ENCODE results near the gene SPRR1B. TPM values are rescaled to one million over a fixed set of nuclear protein-coding genes. Genes with fewer than 3 reads are reported as not detected.
"Not testable (repeated sequence)": the region's sequence is repeated elsewhere in the genome, so short reads cannot be mapped to it uniquely, and the experiment has no call there.

Gene SPRR1B
- total and polyA plus RNA-seq, 10 of the 15 experiments (the other 5 are each of a cell fraction or from before 2014, with no cell fraction given), result not detected

GRCh38 chr1:153001382-153001781 is 29.6 kb upstream of the SPRR1B start, which contains the start of gene SPRR3:
Gene SPRR3, plus strand, starts transcription at chr1:153001749. Its CDS starts 1,272 bp downstream, at chr1:153003021.
- no peak for DNase-seq (ENCODE audit: low read depth, low spot score)
- FAIRE-seq, result no peak
- POLR2A ChIA-PET, result no interaction called here
- H3K9ac ChIP-seq (ENCODE audit: control insufficient read depth, insufficient read depth, low read length), result no peak within 1 kb of the TSS
- H3K27ac ChIP-seq (ENCODE audit: control insufficient read depth, insufficient read depth), result no peak within 1 kb of the TSS
- TF ChIP-seq E2F4 (IDR thresholded peaks at IDR 0.05; ENCODE audit: low read depth, low read length), result no peak
- no peak for TF ChIP-seq MXI1 (IDR thresholded peaks at IDR 0.05; ENCODE audit: low read depth, low read length)
- TF ChIP-seq POLR2AphosphoS2 (IDR thresholded peaks at IDR 0.05; ENCODE audit: low read depth, low read length), result no peak
- no peak for TF ChIP-seq STAT3 (IDR thresholded peaks at IDR 0.05; ENCODE audit: low read depth, low read length)
- no peak for TF ChIP-seq IKZF2 (IDR thresholded peaks at IDR 0.05)
- no peak for TF ChIP-seq HCFC1 (IDR thresholded peaks at IDR 0.05; ENCODE audit: low read length)
- in situ Hi-C loops (cut with MboI), result no loop called here
- intact Hi-C loops (cut with micrococcal nuclease; ENCODE audit: unreplicated experiment), result no loop called here
- H3K36me3 ChIP-seq (ENCODE audit: control insufficient read depth in 2 of 2, insufficient read depth in 2 of 2, low read length in 1 of 2), result no peaks in the 10 kb centered on the region
- CTCF ChIA-PET, result interaction anchor here (0.5 kb wide), 1 partner anchor 189 kb away, joined by 3 read pairs; no protein-coding TSS in a partner anchor
- no peaks in the 10 kb centered on the region for H3K79me2 ChIP-seq (ENCODE audit: control insufficient read depth, insufficient read depth, low read length)
- ATAC-seq, result no peak
- H4K20me1 ChIP-seq (ENCODE audit: control insufficient read depth, insufficient read depth), result no peaks in the 10 kb centered on the region
- no peaks in the 10 kb centered on the region for H3K4me1 ChIP-seq (ENCODE audit: control insufficient read depth, insufficient read depth, low read length)
- RAD21 ChIA-PET (ENCODE audit: unreplicated experiment), result no interaction called here
- H3K9me3 ChIP-seq (replicated peaks; ENCODE audit: control insufficient read depth, insufficient read depth, low read length), result no peaks in the 10 kb centered on the region
- 0% methylated on average over 2 of the region's 2 CpGs for WGBS (ENCODE audit: insufficient coverage, insufficient replicate concordance, low lambda C conversion rate, missing lambda C conversion rate)
- no peaks in the 10 kb centered on the region; a peak in 1 of 4 replicates for H3K27me3 ChIP-seq (replicated peaks in 1 of 2; ENCODE audit: control insufficient read depth in 2 of 2, insufficient read depth in 2 of 2, low read length in 1 of 2)
- H3K4me2 ChIP-seq (ENCODE audit: control insufficient read depth, insufficient read depth), result no peak within 1 kb of the TSS
- no peak within 1 kb of the TSS for H3K4me3 ChIP-seq
- no peak within 1 kb of the TSS for H2AFZ ChIP-seq (ENCODE audit: control insufficient read depth, low read depth, low read length)
- SMC1A ChIA-PET (ENCODE audit: uncharacterized antibody, unreplicated experiment), result no interaction called here
- BruUV-seq (replicated peaks), result no TSS peak

- RAD21 ChIA-PET (ENCODE audit: unreplicated experiment); H3K27ac ChIP-seq (ENCODE audit: control insufficient read depth, insufficient read depth); DNase-seq (ENCODE audit: low read depth, low spot score); H3K4me1 ChIP-seq (ENCODE audit: control insufficient read depth, insufficient read depth, low read length); FAIRE-seq; H3K9ac ChIP-seq (ENCODE audit: control insufficient read depth, insufficient read depth, low read length); H3K4me3 ChIP-seq; H3K36me3 ChIP-seq (ENCODE audit: control insufficient read depth in 2 of 2, insufficient read depth in 2 of 2, low read length in 1 of 2); CTCF ChIA-PET; H3K27me3 ChIP-seq (replicated peaks in 1 of 2; ENCODE audit: control insufficient read depth in 2 of 2, insufficient read depth in 2 of 2, low read length in 1 of 2); H2AFZ ChIP-seq (ENCODE audit: control insufficient read depth, low read depth, low read length); intact Hi-C loops (cut with micrococcal nuclease; ENCODE audit: unreplicated experiment); H3K9me3 ChIP-seq (replicated peaks; ENCODE audit: control insufficient read depth, insufficient read depth, low read length); H4K20me1 ChIP-seq (ENCODE audit: control insufficient read depth, insufficient read depth); H3K4me2 ChIP-seq (ENCODE audit: control insufficient read depth, insufficient read depth); H3K79me2 ChIP-seq (ENCODE audit: control insufficient read depth, insufficient read depth, low read length); in situ Hi-C loops (cut with MboI); BruUV-seq (replicated peaks); POLR2A ChIA-PET; ATAC-seq: not testable (repeated sequence)
- peak; percentile 77 for TF ChIP-seq NFYB (IDR thresholded peaks at IDR 0.05; ENCODE audit: insufficient read depth, low read depth, low read length)
- SMC1A ChIA-PET (ENCODE audit: uncharacterized antibody, unreplicated experiment), result interaction anchor here (1.0 kb wide), 1 partner anchor 22 kb away, joined by 3 read pairs; no protein-coding TSS in a partner anchor
- WGBS (ENCODE audit: insufficient coverage, insufficient replicate concordance, low lambda C conversion rate, missing lambda C conversion rate), result 41% methylated on average over 8 of the region's 8 CpGs
These were observed 19.7 kb upstream of the SPRR1B start for GRCh38 chr1:153011235-153011758.

GRCh38 chr1:153021829-153022228 is 9.2 kb upstream of the SPRR1B start:
- not testable (repeated sequence) for H3K4me3 ChIP-seq
- 0% methylated on average over 2 of the region's 2 CpGs for WGBS (ENCODE audit: insufficient coverage, insufficient replicate concordance, low lambda C conversion rate, missing lambda C conversion rate)

More at GRCh38 chr1:153021829-153022228, 9.2 kb upstream of the SPRR1B start:
- H4K20me1 ChIP-seq (ENCODE audit: control insufficient read depth, insufficient read depth); intact Hi-C loops (cut with micrococcal nuclease; ENCODE audit: unreplicated experiment); DNase-seq (ENCODE audit: low read depth, low spot score); H3K9ac ChIP-seq (ENCODE audit: control insufficient read depth, insufficient read depth, low read length); FAIRE-seq; H3K79me2 ChIP-seq (ENCODE audit: control insufficient read depth, insufficient read depth, low read length); H3K9me3 ChIP-seq (replicated peaks; ENCODE audit: control insufficient read depth, insufficient read depth, low read length); ATAC-seq; BruUV-seq (replicated peaks); in situ Hi-C loops (cut with MboI); RAD21 ChIA-PET (ENCODE audit: unreplicated experiment); H3K4me2 ChIP-seq (ENCODE audit: control insufficient read depth, insufficient read depth); H3K27me3 ChIP-seq (replicated peaks in 1 of 2; ENCODE audit: control insufficient read depth in 2 of 2, insufficient read depth in 2 of 2, low read length in 1 of 2); H3K36me3 ChIP-seq (ENCODE audit: control insufficient read depth in 2 of 2, insufficient read depth in 2 of 2, low read length in 1 of 2); H2AFZ ChIP-seq (ENCODE audit: control insufficient read depth, low read depth, low read length); H3K27ac ChIP-seq (ENCODE audit: control insufficient read depth, insufficient read depth); H3K4me1 ChIP-seq (ENCODE audit: control insufficient read depth, insufficient read depth, low read length); CTCF ChIA-PET: not testable (repeated sequence)
- SMC1A ChIA-PET (ENCODE audit: uncharacterized antibody, unreplicated experiment), result interaction anchor here (1.1 kb wide), 1 partner anchor 170 kb away, joined by 3 read pairs; no protein-coding TSS in a partner anchor
- POLR2A ChIA-PET, result interaction anchor here (0.6 kb wide), 1 partner anchor 9 kb away, joined by 3 read pairs; the partner anchor contains the start of gene SPRR1B
